ENCODE results near the gene C10orf67.

Gene C10orf67

DNA sequence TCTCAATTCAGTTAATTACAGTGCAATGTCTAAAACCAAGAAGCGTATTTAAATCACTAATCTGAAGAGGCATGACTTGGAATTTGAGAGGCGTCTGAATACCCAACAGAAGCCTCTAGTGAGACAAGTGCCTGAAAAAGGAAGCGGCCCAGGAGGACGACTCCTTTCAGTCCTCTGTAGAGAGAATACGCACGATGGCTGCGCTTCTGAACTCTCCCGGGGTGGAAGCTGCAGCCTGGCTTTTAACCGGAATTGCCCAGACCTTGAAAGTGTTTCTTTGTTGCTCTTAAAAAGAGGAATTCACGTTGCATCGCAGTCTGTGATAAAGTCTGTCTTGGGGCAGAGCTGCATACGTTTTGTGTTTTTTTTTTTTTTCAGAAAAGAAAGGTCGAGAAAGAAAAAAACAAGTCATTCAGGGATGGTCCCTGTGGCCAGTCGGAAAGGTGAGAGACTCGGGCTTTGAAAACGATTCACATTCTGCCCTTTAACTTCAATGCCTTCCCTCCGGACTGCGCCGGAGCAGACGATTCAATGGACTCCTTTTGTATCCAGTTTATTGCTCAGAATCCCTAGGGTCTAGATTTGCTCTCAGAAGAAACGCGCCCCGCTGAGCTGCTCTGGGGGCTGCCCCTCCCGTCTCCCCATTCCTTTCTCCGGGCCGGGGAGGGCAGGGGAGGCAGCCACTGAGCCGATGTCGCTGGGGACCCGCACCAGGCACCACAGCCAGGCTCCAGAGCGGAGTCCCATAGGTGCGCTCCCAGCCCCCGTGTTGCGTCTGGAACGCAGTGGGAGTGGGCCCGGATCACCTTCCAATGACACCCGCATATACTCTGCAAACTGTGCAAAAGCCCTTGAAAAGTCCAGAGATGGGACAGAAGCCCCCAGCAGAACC lies 153.5 kb downstream of the C10orf67 start:
- no peak for DNase-seq (ENCODE audit: low spot score)
- TF ChIP-seq CTCF (IDR thresholded peaks at IDR 0.05; ENCODE audit: borderline replicate concordance, control extremely low read depth, extremely low read depth, insufficient read depth, missing control alignments): no peak
- in situ Hi-C loops (cut with MboI; ENCODE audit: low sequenced_read_pairs, unreplicated experiment): no loop called here

DNA sequence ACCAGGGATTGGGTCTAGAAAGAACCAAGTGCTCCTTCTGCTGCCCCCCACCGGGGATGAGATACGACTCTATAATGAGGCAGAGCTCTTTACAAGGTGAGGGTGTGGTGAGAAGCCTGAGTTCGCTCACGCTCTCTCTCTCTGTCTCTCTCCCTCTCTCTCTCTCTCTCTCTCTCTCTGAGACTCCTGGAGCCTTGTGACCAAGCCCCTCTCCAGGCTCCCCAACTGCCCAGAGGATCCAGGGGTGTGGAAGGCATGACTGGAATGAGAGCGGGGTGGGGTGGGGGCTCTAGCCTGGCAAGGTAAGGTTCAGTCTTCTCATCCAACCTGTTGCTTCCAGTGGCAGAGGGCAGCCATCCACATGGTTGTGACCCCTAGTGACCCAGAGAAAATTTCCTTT lies 155.6 kb downstream of the C10orf67 start:
- no peak for DNase-seq (ENCODE audit: low spot score)
- in situ Hi-C loops (cut with MboI; ENCODE audit: low sequenced_read_pairs, unreplicated experiment): no loop called here
- TF ChIP-seq CTCF (IDR thresholded peaks at IDR 0.05; ENCODE audit: borderline replicate concordance, control extremely low read depth, extremely low read depth, insufficient read depth, missing control alignments): no peak

DNA sequence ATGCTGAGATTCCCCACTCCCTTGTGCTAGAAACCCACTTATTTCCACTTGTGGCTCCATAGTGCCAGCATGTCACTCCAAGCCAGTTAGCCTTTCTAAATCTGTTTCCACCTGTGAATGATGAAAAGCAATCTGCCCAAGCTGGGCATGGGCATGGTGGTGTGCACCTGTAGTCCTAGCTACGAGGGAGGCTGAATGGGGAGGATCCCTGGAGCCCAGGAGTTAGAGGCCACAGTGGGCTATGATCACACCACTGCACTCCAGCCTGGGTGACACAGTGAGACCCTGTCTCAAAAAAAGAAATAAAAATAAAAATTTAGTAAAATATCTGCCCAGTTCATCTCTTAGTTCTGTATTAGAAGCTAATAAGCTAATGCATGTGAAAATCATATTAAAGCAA lies 157.4 kb downstream of the C10orf67 start:
- no peak for DNase-seq (ENCODE audit: low spot score)
- in situ Hi-C loops (cut with MboI; ENCODE audit: low sequenced_read_pairs, unreplicated experiment): no loop called here
- TF ChIP-seq CTCF (IDR thresholded peaks at IDR 0.05; ENCODE audit: borderline replicate concordance, control extremely low read depth, extremely low read depth, insufficient read depth, missing control alignments): no peak

DNA sequence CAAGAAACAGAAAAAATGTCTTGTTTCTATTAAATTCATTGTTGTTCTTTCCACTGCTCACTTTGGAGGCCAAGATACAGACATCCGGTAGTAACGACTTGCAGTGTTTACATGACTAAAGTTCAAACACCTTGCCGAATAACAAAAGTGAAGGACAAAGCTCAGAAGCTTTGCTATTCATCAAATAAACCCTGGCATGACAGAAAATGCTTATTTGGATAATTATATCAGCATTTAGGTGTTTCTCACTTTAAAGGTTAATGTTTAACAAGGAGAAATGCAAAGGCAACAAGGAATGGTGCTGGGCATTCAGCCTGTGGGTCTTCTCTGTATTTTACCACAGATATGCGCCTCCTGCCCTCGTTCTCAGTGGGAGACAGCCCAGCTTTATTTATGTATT lies 157.9 kb downstream of the C10orf67 start:
- no peak for DNase-seq (ENCODE audit: low spot score)
- in situ Hi-C loops (cut with MboI; ENCODE audit: low sequenced_read_pairs, unreplicated experiment): no loop called here
- TF ChIP-seq CTCF (IDR thresholded peaks at IDR 0.05; ENCODE audit: borderline replicate concordance, control extremely low read depth, extremely low read depth, insufficient read depth, missing control alignments): no peak

GRCh38 chr10:23186178-23186577 lies 158.4 kb downstream of the C10orf67 start:
- no peak for TF ChIP-seq CTCF (IDR thresholded peaks at IDR 0.05; ENCODE audit: borderline replicate concordance, control extremely low read depth, extremely low read depth, insufficient read depth, missing control alignments)
- in situ Hi-C loops (cut with MboI; ENCODE audit: low sequenced_read_pairs, unreplicated experiment): no loop called here
- DNase-seq (ENCODE audit: low spot score): no peak

DNA sequence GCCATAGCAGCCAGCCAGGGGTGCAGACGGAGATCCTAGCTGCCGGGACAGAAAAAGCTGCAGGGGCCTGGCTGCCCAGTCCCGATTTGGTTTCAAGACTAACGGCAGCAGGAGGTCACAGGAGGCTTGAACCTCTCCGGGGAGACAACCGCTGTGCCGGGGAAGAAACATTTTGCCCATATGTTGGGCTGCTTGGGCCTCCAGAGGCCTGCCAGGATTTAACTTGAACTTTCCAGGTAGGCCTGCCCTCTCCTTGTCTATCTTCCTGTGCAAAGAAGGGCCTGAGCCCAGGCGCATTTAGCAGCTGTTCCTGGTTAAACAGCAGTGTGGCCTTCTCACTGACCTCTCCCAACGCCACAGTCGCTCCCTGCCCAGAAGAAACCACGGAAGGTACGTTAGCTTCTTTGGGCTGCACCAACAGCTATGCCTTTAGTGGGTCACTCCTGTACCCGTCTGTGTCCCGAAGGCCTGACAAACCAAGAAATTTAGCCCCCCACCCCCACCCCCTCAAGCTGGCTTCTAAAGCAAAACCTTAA lies 169.6 kb downstream of the C10orf67 start:
- in situ Hi-C loops (cut with MboI; ENCODE audit: low sequenced_read_pairs, unreplicated experiment): loop anchor here (25.0 kb wide), 2 partner anchors 112 to 362 kb away; no protein-coding TSS in a partner anchor
- no peak for TF ChIP-seq CTCF (IDR thresholded peaks at IDR 0.05; ENCODE audit: borderline replicate concordance, control extremely low read depth, extremely low read depth, insufficient read depth, missing control alignments)
- no peak for DNase-seq (ENCODE audit: low spot score)
